NOMO-1 treated with dmso at 0.1 percent for 144 hours (cell line): ENCODE results near the gene MARCHF6.
"Not testable (repeated sequence)": the region's sequence is repeated elsewhere in the genome, so short reads cannot be mapped to it uniquely, and the experiment has no call there.

Source experiments
- DNase-seq: peaks from one replicate; lab custom pipeline; 2025; ENCODE audit not compliant: unreplicated experiment; lab: John Stamatoyannopoulos, UW

The MARCHF6 gene

GRCh38 chr5:10323588-10324488 lies 29.7 kb upstream of the MARCHF6 start:
- peak; percentile 46 for DNase-seq

GRCh38 chr5:10324518-10325370 lies 28.8 kb upstream of the MARCHF6 start:
- peak; percentile 86 for DNase-seq

- DNase-seq: no peak
Measured at GRCh38 chr5:10328323-10328722, 25.2 kb upstream of the MARCHF6 start.

- DNase-seq: no peak
Measured at GRCh38 chr5:10329446-10329819, 24.1 kb upstream of the MARCHF6 start.

- DNase-seq: no peak
Measured at GRCh38 chr5:10329820-10330481, 23.5 kb upstream of the MARCHF6 start.

GRCh38 chr5:10330511-10331230 lies 22.8 kb upstream of the MARCHF6 start:
- DNase-seq: no peak

- DNase-seq: no peak
Measured at GRCh38 chr5:10331341-10331796, 22.1 kb upstream of the MARCHF6 start.

GRCh38 chr5:10332301-10332700 lies 21.2 kb upstream of the MARCHF6 start:
- no peak for DNase-seq

GRCh38 chr5:10333154-10334006 lies 20.1 kb upstream of the MARCHF6 start:
- DNase-seq: no peak

GRCh38 chr5:10334831-10335230 lies 18.7 kb upstream of the MARCHF6 start:
- DNase-seq: peak; percentile 30

GRCh38 chr5:10335711-10336470 lies 17.6 kb upstream of the MARCHF6 start:
- no peak for DNase-seq

- DNase-seq: no peak
Measured at GRCh38 chr5:10337107-10337506, 16.4 kb upstream of the MARCHF6 start.

GRCh38 chr5:10337986-10338385 lies 15.5 kb upstream of the MARCHF6 start:
- DNase-seq: no peak

GRCh38 chr5:10338686-10339057 lies 14.8 kb upstream of the MARCHF6 start:
- no peak for DNase-seq

GRCh38 chr5:10339058-10339811 lies 14.3 kb upstream of the MARCHF6 start:
- DNase-seq: no peak

- no peak for DNase-seq
Measured at GRCh38 chr5:10339958-10340357, 13.5 kb upstream of the MARCHF6 start.

- DNase-seq: no peak
Measured at GRCh38 chr5:10343486-10343885, 10.0 kb upstream of the MARCHF6 start.

GRCh38 chr5:10344461-10345106 lies 8.9 kb upstream of the MARCHF6 start:
- not testable (repeated sequence) for DNase-seq
